ENCODE measurements around the gene ANKIB1. TPM values are rescaled to one million over a fixed set of nuclear protein-coding genes. Genes with fewer than 3 reads are reported as not detected.
"Not testable (repeated sequence)": the region's sequence is repeated elsewhere in the genome, so short reads cannot be mapped to it uniquely, and the experiment has no call there.

The ANKIB1 gene
- polyA plus RNA-seq, 1 of the 3 experiments (the other 2 are of a cell fraction), result 24.6 TPM

- TF ChIP-seq, protein P1, sequence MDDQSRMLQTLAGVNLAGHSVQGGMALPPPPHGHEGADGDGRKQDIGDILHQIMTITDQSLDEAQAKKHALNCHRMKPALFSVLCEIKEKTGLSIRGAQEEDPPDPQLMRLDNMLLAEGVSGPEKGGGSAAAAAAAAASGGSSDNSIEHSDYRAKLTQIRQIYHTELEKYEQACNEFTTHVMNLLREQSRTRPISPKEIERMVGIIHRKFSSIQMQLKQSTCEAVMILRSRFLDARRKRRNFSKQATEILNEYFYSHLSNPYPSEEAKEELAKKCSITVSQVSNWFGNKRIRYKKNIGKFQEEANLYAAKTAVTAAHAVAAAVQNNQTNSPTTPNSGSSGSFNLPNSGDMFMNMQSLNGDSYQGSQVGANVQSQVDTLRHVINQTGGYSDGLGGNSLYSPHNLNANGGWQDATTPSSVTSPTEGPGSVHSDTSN (IDR thresholded peaks at IDR 0.05), result no peak
- TF ChIP-seq NRF1 (IDR thresholded peaks at IDR 0.05; ENCODE audit: low read depth, low read length) (no peak), ELF1 (IDR thresholded peaks at IDR 0.05) (no peak), POLR2AphosphoS5 (IDR thresholded peaks at IDR 0.05; ENCODE audit: low read depth, low read length) (no peak), CTCF (IDR thresholded peaks at IDR 0.05) (no peak)
Observed at GRCh38 chr7:92251181-92251580, 5.4 kb downstream of the ANKIB1 start (continued).

DNA sequence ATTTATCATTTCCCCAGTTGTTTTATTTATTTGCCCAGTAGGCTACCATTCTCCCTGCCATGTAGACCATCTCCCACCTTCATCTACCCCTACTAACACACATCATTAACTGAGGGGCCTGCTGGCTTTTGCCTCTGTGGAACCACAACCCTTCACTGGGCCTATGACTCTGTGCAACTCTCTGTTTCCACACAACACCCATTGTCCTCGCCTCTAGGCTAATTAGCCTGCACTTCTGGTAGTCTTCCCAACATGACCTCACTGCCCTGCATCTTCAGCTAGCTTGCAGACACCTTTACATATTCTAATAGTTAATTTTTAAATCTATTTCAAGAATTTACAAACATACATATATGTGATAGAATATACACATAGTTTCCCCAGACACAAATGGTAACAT lies 7.5 kb downstream of the ANKIB1 start:
- H3K9me2 ChIP-seq, result no peaks in the 10 kb centered on the region
- no peak overlapping the region for H2AFZ ChIP-seq (ENCODE audit: low read depth)
- H4K20me1 ChIP-seq (ENCODE audit: insufficient read depth), result peaks cover 14% of the 10 kb centered on the region
- 95% methylated on average over 1 of the region's 1 CpG for WGBS (ENCODE audit: low lambda C conversion rate)
- no peak for DNase-seq
- peaks cover 7 to 21% of the 10 kb centered on the region in 2 experiments for H3K36me3 ChIP-seq (replicated peaks in 1 of 2; ENCODE audit: control insufficient read depth in 1 of 2, insufficient read depth in 2 of 2, low read length in 1 of 2)
- H3F3A ChIP-seq (replicated peaks; ENCODE audit: insufficient read depth), result peaks cover 18% of the 10 kb centered on the region
- TF ChIP-seq GATA2 (CRISPR knock-in tag; IDR thresholded peaks at IDR 0.05) (no peak), SIN3A (IDR thresholded peaks at IDR 0.05; ENCODE audit: borderline replicate concordance, low read depth, low read length) (no peak), ZBTB33 (IDR thresholded peaks at IDR 0.05; ENCODE audit: borderline replicate concordance, low read depth) (no peak), JUND (IDR thresholded peaks at IDR 0.05) (no peak), CTCF (IDR thresholded peaks at IDR 0.05) (no peak), FOXJ3 (CRISPR knock-in tag; IDR thresholded peaks at IDR 0.05) (no peak), EP300 (IDR thresholded peaks at IDR 0.05; ENCODE audit: borderline replicate concordance in 1 of 2, low read depth in 1 of 2, low read length in 1 of 2) (no peak), YY1 (IDR thresholded peaks at IDR 0.05; ENCODE audit: low read depth) (no peak), TAF1 (IDR thresholded peaks at IDR 0.05; ENCODE audit: borderline replicate concordance, low read depth, low read length) (no peak), NRF1 (IDR thresholded peaks at IDR 0.05; ENCODE audit: low read depth, low read length) (no peak), MEF2A (IDR thresholded peaks at IDR 0.05; ENCODE audit: borderline replicate concordance, low read depth) (no peak), RXRA (IDR thresholded peaks at IDR 0.05; ENCODE audit: borderline replicate concordance, low read depth) (no peak)
- no peaks in the 10 kb centered on the region for H3K9me3 ChIP-seq
- peaks cover 0 to 1% of the 10 kb centered on the region in 2 experiments; a peak in 2 of 4 replicates for H3K4me1 ChIP-seq (ENCODE audit: control insufficient read depth in 1 of 2, insufficient read depth in 2 of 2, low read depth in 1 of 2, low read length in 1 of 2)
- POLR2A ChIA-PET, result no interaction called here
- H3K79me2 ChIP-seq (ENCODE audit: insufficient read depth), result peaks cover 100% of the 10 kb centered on the region
- no peaks in the 10 kb centered on the region for H3K27me3 ChIP-seq (ENCODE audit: insufficient read depth)
- H3K4me2 ChIP-seq, result no peak overlapping the region
- no peak overlapping the region for H3K4me3 ChIP-seq (ENCODE audit: low read depth in 2 of 2, low read length in 1 of 2)
- H3K9ac ChIP-seq, result no peak overlapping the region
- CTCF ChIA-PET, result interaction anchor here (0.8 kb wide), 1 partner anchor 195 kb away, joined by 3 read pairs; the partner anchor contains the start of gene GATAD1
- H3K27ac ChIP-seq (ENCODE audit: low read depth in 2 of 2, low read length in 1 of 2), result no peak overlapping the region

- not testable (repeated sequence) for DNase-seq; H3K9ac ChIP-seq; H3K4me1 ChIP-seq (ENCODE audit: control insufficient read depth in 1 of 2, insufficient read depth in 2 of 2, low read depth in 1 of 2, low read length in 1 of 2); H3K4me3 ChIP-seq (ENCODE audit: low read depth in 2 of 2, low read length in 1 of 2); H2AFZ ChIP-seq (ENCODE audit: low read depth); H3K4me2 ChIP-seq; H3K27me3 ChIP-seq (ENCODE audit: insufficient read depth); H3K9me2 ChIP-seq; H3K9me3 ChIP-seq
- Histone ChIP-seq H3K36me3 (replicated peaks in 1 of 2; ENCODE audit: control insufficient read depth in 1 of 2, insufficient read depth in 2 of 2, low read length in 1 of 2) (peaks cover 7 to 16% of the 10 kb centered on the region in 2 experiments), H4K20me1 (ENCODE audit: insufficient read depth) (peaks cover 17% of the 10 kb centered on the region), H3K79me2 (ENCODE audit: insufficient read depth) (peaks cover 100% of the 10 kb centered on the region), H3K27ac (ENCODE audit: low read depth in 2 of 2, low read length in 1 of 2) (peak overlapping the region in 1 of 2 experiments; percentile 42; a peak in 2 of 4 replicates), H3F3A (replicated peaks; ENCODE audit: insufficient read depth) (peaks cover 18% of the 10 kb centered on the region)
- CTCF ChIA-PET, result interaction anchor here (0.7 kb wide), 1 partner anchor 374 kb away, joined by 3 read pairs; no protein-coding TSS in a partner anchor
- POLR2A ChIA-PET, result interaction anchor here (1.8 kb wide), 1 partner anchor 9 kb away, joined by 7 read pairs; the partner anchor contains the start of genes ANKIB1 and KRIT1
- WGBS (ENCODE audit: low lambda C conversion rate), result 44% methylated on average over 1 of the region's 1 CpG
Observed at GRCh38 chr7:92254800-92255199, 9.0 kb downstream of the ANKIB1 start.
